Measurements from ENCODE around the gene PPP3CA.

PPP3CA gene

GRCh38 chr4:101346351-101347266 lies 717 bp downstream of the PPP3CA start:
- no peak for TF ChIP-seq CTCF (conservative IDR thresholded peaks at IDR 0.05)
- peak overlapping the region; percentile 96 for H3K27ac ChIP-seq

- no peak for TF ChIP-seq CTCF (conservative IDR thresholded peaks at IDR 0.05)
- peak overlapping the region; percentile 96 for H3K27ac ChIP-seq
Observed at GRCh38 chr4:101345596-101346350, 1.6 kb downstream of the PPP3CA start.

GRCh38 chr4:101345271-101345595 lies 2.1 kb downstream of the PPP3CA start:
- TF ChIP-seq CTCF (conservative IDR thresholded peaks at IDR 0.05) = no peak
- peak overlapping the region; percentile 96 for H3K27ac ChIP-seq

GRCh38 chr4:101339332-101339731 lies 8.0 kb downstream of the PPP3CA start:
- no peak overlapping the region for H3K27ac ChIP-seq
- TF ChIP-seq CTCF (conservative IDR thresholded peaks at IDR 0.05) = no peak

- H3K27ac ChIP-seq = no peak overlapping the region
Observed at GRCh38 chr4:101337688-101338087, 9.6 kb downstream of the PPP3CA start.

GRCh38 chr4:101334963-101335572 lies 12.3 kb downstream of the PPP3CA start:
- H3K27ac ChIP-seq = no peak overlapping the region
- TF ChIP-seq CTCF (conservative IDR thresholded peaks at IDR 0.05) = no peak

More at GRCh38 chr4:101337688-101338087, 9.6 kb downstream of the PPP3CA start:
- TF ChIP-seq CTCF (conservative IDR thresholded peaks at IDR 0.05) = no peak

GRCh38 chr4:101332424-101332823 lies 14.9 kb downstream of the PPP3CA start:
- no peak for TF ChIP-seq CTCF (conservative IDR thresholded peaks at IDR 0.05)
- H3K27ac ChIP-seq = no peak overlapping the region
